DMS153 treated with DMSO at 0.1 percent for 48 hours (cell line): ENCODE measurements around the gene UBR3.
"Not testable (repeated sequence)": the region's sequence is repeated elsewhere in the genome, so short reads cannot be mapped to it uniquely, and the experiment has no call there.

Source experiments
- DNase-seq: peaks from one replicate; lab custom pipeline; 2025; ENCODE audit not compliant: unreplicated experiment; lab: John Stamatoyannopoulos, UW

UBR3 gene

GRCh38 chr2:170092436-170093060 is 265.3 kb downstream of the UBR3 start:
- no peak for DNase-seq

GRCh38 chr2:170095380-170095779 is 268.1 kb downstream of the UBR3 start:
- DNase-seq, result no peak

GRCh38 chr2:170098626-170099312 is 271.5 kb downstream of the UBR3 start:
- no peak for DNase-seq

- DNase-seq, result no peak
Observed at GRCh38 chr2:170101789-170102188, 274.5 kb downstream of the UBR3 start.

- DNase-seq, result no peak
Observed at GRCh38 chr2:170106102-170106840, 279.0 kb downstream of the UBR3 start.

- no peak for DNase-seq
Observed at GRCh38 chr2:170113168-170113894, 286.1 kb downstream of the UBR3 start.

- no peak for DNase-seq
Observed at GRCh38 chr2:170115501-170116229, 288.4 kb downstream of the UBR3 start.

- no peak for DNase-seq
Observed at GRCh38 chr2:170118641-170119040, 291.4 kb downstream of the UBR3 start.

- not testable (repeated sequence) for DNase-seq
Observed at GRCh38 chr2:170119326-170119725, 292.1 kb downstream of the UBR3 start.

GRCh38 chr2:170121689-170122088 is 294.4 kb downstream of the UBR3 start:
- no peak for DNase-seq

- no peak for DNase-seq
Observed at GRCh38 chr2:170122883-170123547, 295.8 kb downstream of the UBR3 start.

- no peak for DNase-seq
Observed at GRCh38 chr2:170123593-170123992, 296.3 kb downstream of the UBR3 start.

GRCh38 chr2:170126138-170126728 is 299.0 kb downstream of the UBR3 start:
- DNase-seq, result not testable (repeated sequence)
